Caco-2 (cell line): ENCODE results near the gene KLK14. TPM values are rescaled to one million over a fixed set of nuclear protein-coding genes. Genes with fewer than 3 reads are reported as not detected.
A peak's percentile ranks its signal among the peaks of the same experiment; 100 is the strongest.

Experiments
- BruUV-seq: library from RNA; stranded (reverse); fragments of 400-500 nt; replicated peaks from 2 replicates; lab custom pipeline; 2021; lab: Mats Ljungman, UMichigan
- CTCF ChIA-PET: fragments of 300-600 bp; sonication (Branson Sonifier 250); formaldehyde crosslinking; loops from one replicate; lab custom pipeline; 2022; ENCODE audit warnings: antibody characterized with exemption; lab: Charles Lee
- POLR2A ChIA-PET: fragments of 300-600 bp; sonication (Branson Sonifier 250); formaldehyde crosslinking; loops from one replicate; lab custom pipeline; 2022; ENCODE audit warnings: antibody characterized with exemption; lab: Charles Lee
- DNase-seq, 2 experiments: peaks; one replicate each; pipeline versions ENCODE4 v3.0.0 to v3.0.0-alpha.2; 2020 to 2022
- H3K27me3 ChIP-seq: replicated peaks from 2 replicates; pipeline ENCODE4 v1.6.0; 2011; ENCODE audit warnings: low read length; ENCODE audit not compliant: control insufficient read depth, insufficient read depth
- H3K36me3 ChIP-seq: 2 replicates; pipeline ENCODE4 v1.5.1; 2011; ENCODE audit warnings: low read length; ENCODE audit not compliant: control insufficient read depth, insufficient read depth
- H3K4me1 ChIP-seq: fragments of 250-450 bp; sonication (Bioruptor Pico); 2 replicates; pipeline ENCODE4 v1.5.1; 2020; ENCODE audit warnings: mild to moderate bottlenecking
- H3K4me3 ChIP-seq: 2 replicates; pipeline ENCODE4 v1.5.1; 2011; ENCODE audit warnings: low read depth, mild to moderate bottlenecking, control low read depth, low read length
- H3K9me3 ChIP-seq: fragments of 250-450 bp; sonication (Bioruptor Pico); 2 replicates; pipeline ENCODE4 v1.5.1; 2020; ENCODE audit warnings: mild to moderate bottlenecking, moderate library complexity
- H3K27ac Mint-ChIP-seq: one replicate; pipeline ENCODE4 v1.8.0; 2022; ENCODE audit warnings: mixed read lengths; ENCODE audit not compliant: unreplicated experiment
- H3K27me3 Mint-ChIP-seq: one replicate; pipeline ENCODE4 v1.8.0; 2022; ENCODE audit warnings: mixed read lengths; ENCODE audit not compliant: insufficient read depth, unreplicated experiment
- H3K36me3 Mint-ChIP-seq: one replicate; pipeline ENCODE4 v1.8.0; 2022; ENCODE audit warnings: mild to moderate bottlenecking, mixed read lengths; ENCODE audit not compliant: insufficient read depth, unreplicated experiment
- H3K4me1 Mint-ChIP-seq: one replicate; pipeline ENCODE4 v1.8.0; 2022; ENCODE audit warnings: low read depth, mixed read lengths; ENCODE audit not compliant: unreplicated experiment
- H3K4me3 Mint-ChIP-seq: one replicate; pipeline ENCODE4 v1.8.0; 2022; ENCODE audit warnings: mild to moderate bottlenecking, moderate library complexity, mixed read lengths; ENCODE audit not compliant: unreplicated experiment
- H3K9me3 Mint-ChIP-seq: one replicate; pipeline ENCODE4 v1.8.0; 2022; ENCODE audit warnings: mixed read lengths; ENCODE audit not compliant: unreplicated experiment
- CTCF ChIP-seq, 2 experiments: fragments of 200-600 bp in 1 of 2; IDR thresholded peaks; 1 replicate in 1 of 2; 2 replicates in 1 of 2; pipeline versions ENCODE4 v1.5.1 to v1.8.0; 2011 to 2022; ENCODE audit warnings: antibody characterized with exemption in 1 of 2, control low read depth in 1 of 2, inconsistent platforms in 1 of 2, low read depth in 1 of 2, low read length in 1 of 2, mild to moderate bottlenecking in 1 of 2, moderate library complexity in 1 of 2; ENCODE audit not compliant: insufficient read depth in 1 of 2, severe bottlenecking in 1 of 2, unreplicated experiment in 1 of 2
- intact Hi-C: fragments of 100-400 bp; cut with micrococcal nuclease; formaldehyde crosslinking; loops from one replicate; pipeline ENCODE4 v1.10.0; 2022; ENCODE audit not compliant: unreplicated experiment
- total RNA-seq: library from RNA; stranded (reverse); gene quantifications from 2 replicates; pipeline ENCODE4 v1.2.3, GENCODE V29; 2022

Gene KLK14
- total RNA-seq, 1 experiment from 2014 or later = not detected

- no TSS peak for BruUV-seq
- H3K36me3 Mint-ChIP-seq = no peaks in the 10 kb centered on the region
- no peaks in the 10 kb centered on the region for H3K27me3 ChIP-seq
- H3K36me3 ChIP-seq = no peaks in the 10 kb centered on the region
- H3K4me1 Mint-ChIP-seq = peaks cover 6% of the 10 kb centered on the region
- TF ChIP-seq CTCF (IDR thresholded peaks at IDR 0.05; ENCODE audit: insufficient read depth in 1 of 2, low read depth in 1 of 2, low read length in 1 of 2, severe bottlenecking in 1 of 2, unreplicated experiment in 1 of 2) = no peak
- no peak overlapping the region for H3K27ac Mint-ChIP-seq
- H3K4me3 Mint-ChIP-seq = no peak overlapping the region
- ChIA-PET CTCF (no interaction called here), POLR2A (no interaction called here)
- intact Hi-C loops = no loop called here
- H3K4me1 ChIP-seq = no peaks in the 10 kb centered on the region
- no peaks in the 10 kb centered on the region for H3K9me3 Mint-ChIP-seq
- DNase-seq = no peak
- no peaks in the 10 kb centered on the region for H3K9me3 ChIP-seq
- H3K4me3 ChIP-seq = no peak overlapping the region
- peaks cover 13% of the 10 kb centered on the region for H3K27me3 Mint-ChIP-seq
Measured at GRCh38 chr19:51036519-51036918, 46.2 kb downstream of the KLK14 start.

GRCh38 chr19:51034704-51035103 lies 48.0 kb downstream of the KLK14 start, which contains the start of gene KLK12:
Gene KLK12, minus strand, starts transcription at chr19:51035002. Its CDS starts 381 bp downstream, at chr19:51034621.
- BruUV-seq = no TSS peak
- Mint-ChIP-seq H3K9me3 (no peaks in the 10 kb centered on the region), H3K27ac (peak within 1 kb of the TSS; percentile 2), H3K4me3 (no peak within 1 kb of the TSS), H3K36me3 (no peaks in the 10 kb centered on the region), H3K27me3 (peaks cover 13% of the 10 kb centered on the region), H3K4me1 (peaks cover 6% of the 10 kb centered on the region)
- Histone ChIP-seq H3K27me3 (no peaks in the 10 kb centered on the region), H3K9me3 (no peaks in the 10 kb centered on the region), H3K4me3 (no peak within 1 kb of the TSS), H3K36me3 (no peaks in the 10 kb centered on the region), H3K4me1 (no peaks in the 10 kb centered on the region)
- intact Hi-C loops = no loop called here
- POLR2A ChIA-PET = no interaction called here
- CTCF ChIA-PET = no interaction called here
- DNase-seq = no peak
- no peak for TF ChIP-seq CTCF (IDR thresholded peaks at IDR 0.05; ENCODE audit: insufficient read depth in 1 of 2, low read depth in 1 of 2, low read length in 1 of 2, severe bottlenecking in 1 of 2, unreplicated experiment in 1 of 2)

DNA sequence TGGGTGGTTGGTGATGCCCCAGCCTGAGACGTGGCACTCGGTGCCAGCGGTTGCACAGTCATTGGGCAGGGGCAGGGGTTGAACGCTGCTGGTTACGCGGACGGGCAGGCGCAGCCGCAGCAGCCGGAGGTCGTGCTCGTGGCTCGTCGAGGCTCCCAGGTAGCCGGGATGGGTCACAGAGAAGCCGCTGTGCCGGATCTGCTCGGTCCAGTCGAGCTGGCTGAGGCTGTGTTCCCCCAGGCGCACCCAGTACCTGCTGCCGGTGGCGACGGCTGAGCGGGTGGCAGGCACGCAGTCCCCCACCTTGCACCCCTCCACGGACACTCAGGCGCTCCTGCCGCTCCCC lies 50.8 kb downstream of the KLK14 start:
- Histone ChIP-seq H3K9me3 (no peaks in the 10 kb centered on the region), H3K36me3 (no peaks in the 10 kb centered on the region), H3K4me3 (no peak overlapping the region), H3K27me3 (no peaks in the 10 kb centered on the region), H3K4me1 (no peaks in the 10 kb centered on the region)
- Mint-ChIP-seq H3K4me1 (peaks cover 6% of the 10 kb centered on the region), H3K36me3 (no peaks in the 10 kb centered on the region), H3K27me3 (peaks cover 14% of the 10 kb centered on the region), H3K27ac (no peak overlapping the region), H3K4me3 (no peak overlapping the region), H3K9me3 (no peaks in the 10 kb centered on the region)
- no TSS peak for BruUV-seq
- DNase-seq = no peak
- ChIA-PET CTCF (no interaction called here), POLR2A (no interaction called here)
- no peak for TF ChIP-seq CTCF (IDR thresholded peaks at IDR 0.05; ENCODE audit: insufficient read depth in 1 of 2, low read depth in 1 of 2, low read length in 1 of 2, severe bottlenecking in 1 of 2, unreplicated experiment in 1 of 2)
- intact Hi-C loops = no loop called here
